Endothelial cell of umbilical vein (primary cell): ENCODE measurements around the gene SAA4. TPM values are rescaled to one million over a fixed set of nuclear protein-coding genes. Genes with fewer than 3 reads are reported as not detected.
A peak's percentile ranks its signal among the peaks of the same experiment; 100 is the strongest.

Source experiments
- BruUV-seq: library from RNA; stranded (reverse); fragments of 400-500 nt; replicated peaks from 2 replicates; lab custom pipeline; 2021; lab: Mats Ljungman, UMichigan
- CTCF ChIA-PET: fragments of 300-600, 350-600 bp; sonication (Branson Sonifier 250); formaldehyde crosslinking; loops from one replicate; lab custom pipeline; 2021; ENCODE audit warnings: antibody characterized with exemption, inconsistent platforms; lab: Charles Lee
- POLR2A ChIA-PET: fragments of 300-600, 350-600 bp; sonication (Branson Sonifier 250); formaldehyde crosslinking; loops from one replicate; lab custom pipeline; 2021; ENCODE audit warnings: antibody characterized with exemption, inconsistent platforms; lab: Charles Lee
- DNase-seq: peaks from one replicate; pipeline ENCODE4 v3.0.0-alpha.2; 2011; ENCODE audit warnings: low read depth, low spot score
- FAIRE-seq: peaks from 2 replicates; lab custom pipeline; 2011; peaks lifted over from hg19 to GRCh38; lab: Jason Lieb, UNC
- H2AFZ ChIP-seq: 2 replicates; pipeline ENCODE4 v1.6.0; 2012; ENCODE audit warnings: low read depth, low read length, control low read depth, inconsistent platforms
- H3K27ac ChIP-seq: 2 replicates; pipeline ENCODE4 v1.5.1; 2011; ENCODE audit warnings: low read depth, mild to moderate bottlenecking, control low read depth, low read length, moderate library complexity; ENCODE audit not compliant: insufficient read depth
- H3K27me3 ChIP-seq, 2 experiments: 2 replicates each; pipeline versions ENCODE4 v1.6.0 to v1.6.1; 2011; ENCODE audit warnings: low read length in 2 of 2, mixed read lengths in 1 of 2; ENCODE audit not compliant: control insufficient read depth in 2 of 2, insufficient read depth in 2 of 2
- H3K36me3 ChIP-seq, 2 experiments: 2 replicates in 1 of 2; 3 replicates in 1 of 2; pipeline ENCODE4 v1.5.1; 2011; ENCODE audit warnings: low read length in 2 of 2, mild to moderate bottlenecking in 1 of 2, moderate library complexity in 1 of 2; ENCODE audit not compliant: control insufficient read depth in 2 of 2, insufficient read depth in 2 of 2; ENCODE audit errors: extremely low read depth in 1 of 2
- H3K4me1 ChIP-seq: 3 replicates; pipeline ENCODE4 v1.5.1; 2011; ENCODE audit warnings: mild to moderate bottlenecking, low read length; ENCODE audit not compliant: control insufficient read depth, insufficient read depth; ENCODE audit errors: extremely low read depth
- H3K4me2 ChIP-seq: 2 replicates; pipeline ENCODE4 v1.6.1; 2011; ENCODE audit warnings: low read length, control low read depth, mixed read lengths; ENCODE audit not compliant: insufficient read depth
- H3K4me3 ChIP-seq, 3 experiments: fragments of 200-600 bp in 1 of 3; sonication (generic), shearing (Covaris generic) in 1 of 3; replicated peaks in 1 of 3; 2 replicates each; pipeline ENCODE4 v1.5.1; 2011 to 2016; ENCODE audit warnings: control low read depth in 3 of 3, low read length in 3 of 3, mild to moderate bottlenecking in 2 of 3, inconsistent platforms in 1 of 3, low read depth in 1 of 3, moderate library complexity in 1 of 3; ENCODE audit not compliant: insufficient read depth in 1 of 3
- H3K79me2 ChIP-seq: 2 replicates; pipeline ENCODE4 v1.6.0; 2012; ENCODE audit warnings: low read length, inconsistent platforms; ENCODE audit not compliant: control insufficient read depth, insufficient read depth
- H3K9ac ChIP-seq: replicated peaks from 2 replicates; pipeline ENCODE3; 2011; ENCODE audit warnings: low read length, control low read depth; ENCODE audit not compliant: insufficient read depth; ENCODE audit errors: extremely low read depth
- H3K9me1 ChIP-seq: replicated peaks from 3 replicates; pipeline ENCODE4 v1.6.0; 2011; ENCODE audit warnings: mild to moderate bottlenecking, low read length; ENCODE audit not compliant: control insufficient read depth, insufficient read depth; ENCODE audit errors: extremely low read depth
- H3K9me3 ChIP-seq: replicated peaks from 2 replicates; pipeline ENCODE4 v1.5.1; 2012; ENCODE audit warnings: low read length, inconsistent platforms; ENCODE audit not compliant: control insufficient read depth, insufficient read depth
- H4K20me1 ChIP-seq: replicated peaks from 2 replicates; pipeline ENCODE3; 2011; ENCODE audit warnings: mild to moderate bottlenecking, low read length; ENCODE audit not compliant: control insufficient read depth, insufficient read depth; ENCODE audit errors: extremely low read depth
- EZH2 ChIP-seq: IDR thresholded peaks from 2 replicates; pipeline ENCODE4 v1.6.1; 2012; ENCODE audit warnings: borderline replicate concordance, low read depth, mild to moderate bottlenecking, moderate library complexity, low read length, inconsistent platforms; ENCODE audit not compliant: severe bottlenecking
- FOS ChIP-seq: IDR thresholded peaks from 2 replicates; pipeline ENCODE4 v1.6.1; 2011; ENCODE audit warnings: mild to moderate bottlenecking, low read length, moderate library complexity, borderline replicate concordance; ENCODE audit not compliant: insufficient read depth
- GATA2 ChIP-seq: IDR thresholded peaks from 2 replicates; pipeline ENCODE4 v1.7.0; 2011; ENCODE audit warnings: low read depth, mild to moderate bottlenecking, moderate library complexity, mixed read lengths, low read length; ENCODE audit not compliant: insufficient read length, insufficient read depth
- JUN ChIP-seq: IDR thresholded peaks from 2 replicates; pipeline ENCODE4 v1.6.1; 2011; ENCODE audit warnings: borderline replicate concordance, low read depth; ENCODE audit not compliant: insufficient read length, insufficient read depth
- MYC ChIP-seq: IDR thresholded peaks from one replicate; pipeline ENCODE4 v1.6.1; 2011; ENCODE audit warnings: mild to moderate bottlenecking, low read depth, low read length
- POLR2A ChIP-seq: IDR thresholded peaks from 2 replicates; pipeline ENCODE4 v1.6.1; 2012; ENCODE audit warnings: low read depth, mild to moderate bottlenecking, control low read depth, low read length
- POLR2AphosphoS5 ChIP-seq: IDR thresholded peaks from 2 replicates; pipeline ENCODE4 v1.6.1; 2012; ENCODE audit warnings: low read depth, mild to moderate bottlenecking, control low read depth, low read length, moderate library complexity; ENCODE audit not compliant: insufficient read depth
- dilution Hi-C: fragments of 300-500 bp; cut with MboI; formaldehyde crosslinking; loops from one replicate; pipeline ENCODE4 v1.15.0; 2019; ENCODE audit warnings: low sequenced_read_pairs; ENCODE audit not compliant: extremely low pct_ligation_motif_present
- intact Hi-C: fragments of 100-400 bp; cut with micrococcal nuclease; formaldehyde crosslinking; loops from one replicate; pipeline ENCODE4 v1.10.0; 2022
- polyA plus RNA-seq, 4 experiments: library from polyadenylated mRNA; depleted of rRNA in 3 of 4; stranded (reverse) in 3 of 4; unstranded in 1 of 4; fragments of >200 nt; gene quantifications; 2 replicates each; pipeline versions ENCODE4 v1.2.1 to v1.2.3, GENCODE V29; 2011 to 2012; ENCODE audit warnings: missing spikeins in 1 of 4
- total RNA-seq: library from RNA; stranded (reverse); gene quantifications from 2 replicates; pipeline ENCODE4 v1.2.3, GENCODE V29; 2021
- TF ChIP-seq, protein P1 (sequence below), 2 donors: IDR thresholded peaks; 1 replicate in 1 of 2; 2 replicates in 1 of 2; pipeline ENCODE4 v1.5.1; 2011; ENCODE audit warnings: low read length in 2 of 2, mild to moderate bottlenecking in 2 of 2, moderate library complexity in 2 of 2, control low read depth in 1 of 2, inconsistent platforms in 1 of 2, low read depth in 1 of 2; ENCODE audit not compliant: insufficient read depth in 1 of 2; ENCODE audit errors: extremely low read depth in 1 of 2

The SAA4 gene
- total and polyA plus RNA-seq, 2 donors (not counting 3 experiments of a cell fraction or from before 2014, with no cell fraction given) = not detected

DNA sequence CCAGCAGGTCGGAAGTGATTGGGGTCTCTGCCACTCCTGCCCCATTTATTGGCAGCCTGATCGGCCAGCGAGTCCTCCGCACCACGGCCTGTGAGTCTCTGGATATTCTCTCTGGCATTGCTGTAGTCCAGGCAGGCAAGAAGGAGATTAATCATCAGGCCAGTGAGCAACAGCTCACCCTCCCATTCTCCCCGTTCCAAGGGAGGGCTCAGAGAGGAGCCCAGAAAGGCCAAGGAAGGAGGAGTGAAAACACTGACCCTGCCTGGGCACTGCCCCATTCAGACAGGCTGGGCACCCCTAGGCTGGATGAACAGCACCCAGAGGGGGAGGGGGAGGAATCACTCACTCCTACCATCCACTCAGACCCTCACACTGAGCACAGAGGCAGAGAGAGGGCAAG is 8.8 kb upstream of the SAA4 start:
- no peak overlapping the region for H3K9ac ChIP-seq
- BruUV-seq = no TSS peak
- FAIRE-seq (no peak), DNase-seq (no peak)
- dilution Hi-C loops = no loop called here
- intact Hi-C loops = loop anchor here (10.0 kb wide), 1 partner anchor 279 kb away; the partner anchor contains the start of gene TSG101
- H3K4me2 ChIP-seq = no peak overlapping the region
- no peak overlapping the region for H2AFZ ChIP-seq
- CTCF ChIA-PET = no interaction called here
- H4K20me1 ChIP-seq = no peaks in the 10 kb centered on the region
- no peak overlapping the region for H3K27ac ChIP-seq
- H3K36me3 ChIP-seq = no peaks in the 10 kb centered on the region
- POLR2A ChIA-PET = no interaction called here
- H3K9me3 ChIP-seq = no peaks in the 10 kb centered on the region
- no peaks in the 10 kb centered on the region for H3K9me1 ChIP-seq
- H3K27me3 ChIP-seq = peaks cover 2 to 5% of the 10 kb centered on the region in 2 experiments
- H3K4me1 ChIP-seq = no peaks in the 10 kb centered on the region
- H3K79me2 ChIP-seq = no peaks in the 10 kb centered on the region
- TF ChIP-seq FOS (no peak), POLR2A (no peak)
- TF ChIP-seq, protein P1, sequence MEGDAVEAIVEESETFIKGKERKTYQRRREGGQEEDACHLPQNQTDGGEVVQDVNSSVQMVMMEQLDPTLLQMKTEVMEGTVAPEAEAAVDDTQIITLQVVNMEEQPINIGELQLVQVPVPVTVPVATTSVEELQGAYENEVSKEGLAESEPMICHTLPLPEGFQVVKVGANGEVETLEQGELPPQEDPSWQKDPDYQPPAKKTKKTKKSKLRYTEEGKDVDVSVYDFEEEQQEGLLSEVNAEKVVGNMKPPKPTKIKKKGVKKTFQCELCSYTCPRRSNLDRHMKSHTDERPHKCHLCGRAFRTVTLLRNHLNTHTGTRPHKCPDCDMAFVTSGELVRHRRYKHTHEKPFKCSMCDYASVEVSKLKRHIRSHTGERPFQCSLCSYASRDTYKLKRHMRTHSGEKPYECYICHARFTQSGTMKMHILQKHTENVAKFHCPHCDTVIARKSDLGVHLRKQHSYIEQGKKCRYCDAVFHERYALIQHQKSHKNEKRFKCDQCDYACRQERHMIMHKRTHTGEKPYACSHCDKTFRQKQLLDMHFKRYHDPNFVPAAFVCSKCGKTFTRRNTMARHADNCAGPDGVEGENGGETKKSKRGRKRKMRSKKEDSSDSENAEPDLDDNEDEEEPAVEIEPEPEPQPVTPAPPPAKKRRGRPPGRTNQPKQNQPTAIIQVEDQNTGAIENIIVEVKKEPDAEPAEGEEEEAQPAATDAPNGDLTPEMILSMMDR (IDR thresholded peaks at IDR 0.05; ENCODE audit: extremely low read depth in 1 of 2, insufficient read depth in 1 of 2, low read depth in 1 of 2, low read length in 2 of 2) = no peak
- no peak overlapping the region for H3K4me3 ChIP-seq

DNA sequence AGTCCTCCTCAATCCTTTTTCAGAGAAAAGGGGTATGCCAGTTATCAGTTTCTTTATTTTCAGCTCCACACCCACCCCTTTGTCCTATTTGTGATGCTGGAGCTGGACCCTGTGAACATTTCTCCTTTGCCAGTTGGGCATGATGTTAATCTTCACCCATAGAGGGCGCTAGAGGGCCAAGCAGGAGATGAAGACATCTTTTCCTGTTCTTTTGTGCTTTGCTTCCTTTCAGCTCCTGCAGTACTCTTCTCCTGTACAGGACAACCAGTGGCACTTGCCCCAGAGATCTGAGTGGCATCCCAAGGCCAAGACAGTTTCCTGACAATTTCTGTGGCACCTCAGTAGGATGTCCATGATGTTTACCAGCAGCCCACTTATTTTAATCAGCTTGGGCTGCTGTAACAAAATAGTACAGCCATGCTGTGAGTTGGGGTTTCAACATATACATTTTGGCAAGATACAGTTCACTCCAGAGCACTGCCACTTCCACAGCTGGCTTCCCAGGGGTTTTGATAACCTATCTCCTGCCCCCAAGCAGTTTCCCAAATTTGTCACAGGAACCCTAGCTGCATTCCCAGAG is 7.3 kb upstream of the SAA4 start:
- Histone ChIP-seq H3K27me3 (peaks cover 10 to 13% of the 10 kb centered on the region in 2 experiments), H3K9ac (no peak overlapping the region), H2AFZ (no peak overlapping the region), H3K4me1 (no peaks in the 10 kb centered on the region), H3K4me3 (no peak overlapping the region), H3K36me3 (no peaks in the 10 kb centered on the region), H3K9me3 (no peaks in the 10 kb centered on the region), H3K9me1 (no peaks in the 10 kb centered on the region), H3K79me2 (no peaks in the 10 kb centered on the region), H3K27ac (no peak overlapping the region), H4K20me1 (no peaks in the 10 kb centered on the region), H3K4me2 (no peak overlapping the region)
- dilution Hi-C loops = no loop called here
- DNase-seq (peak; percentile 65), FAIRE-seq (peak; percentile 95)
- ChIA-PET POLR2A (interaction anchor here (1.2 kb wide), 1 partner anchor 283 kb away, joined by 3 read pairs; the partner anchor contains the start of gene TSG101), CTCF (interaction anchor here (0.6 to 2.0 kb wide), 65 partner anchors 9 to 559 kb away, joined by 3 to 45 read pairs (median 5); partner anchors contain the start of genes LDHA, LDHAL6A and SAAL1)
- intact Hi-C loops = loop anchor here (1.0 to 10.0 kb wide), 5 partner anchors 281 to 557 kb away; partner anchors contain the start of gene TSG101
- no TSS peak for BruUV-seq
- TF ChIP-seq EZH2 (no peak), GATA2 (no peak), MYC (no peak), POLR2A (no peak), POLR2AphosphoS5 (no peak), JUN (no peak)
- TF ChIP-seq, protein P1 (IDR thresholded peaks at IDR 0.05; ENCODE audit: extremely low read depth in 1 of 2, insufficient read depth in 1 of 2, low read depth in 1 of 2, low read length in 2 of 2) = peak; percentile 69 to 84
